A673 (cell line): ENCODE measurements around the gene KDM6B.

ENCODE experiments used
- CTCF ChIP-seq: fragments of 300-800, 200-600 bp; sonication (generic); conservative IDR thresholded peaks from 2 replicates; pipeline ENCODE4 v1.5.1; 2017; ENCODE audit warnings: low read depth, mild to moderate bottlenecking, antibody characterized with exemption, low read length, moderate library complexity, mixed read lengths
- EZH2 ChIP-seq: fragments of 200-600 bp; sonication (generic); IDR thresholded peaks from 2 replicates; pipeline ENCODE4 v1.6.1; 2017; ENCODE audit warnings: borderline replicate concordance, low read depth, mild to moderate bottlenecking, mixed read lengths, antibody characterized with exemption, low read length; ENCODE audit not compliant: poor library complexity, severe bottlenecking

GRCh38 chr17:7862692-7863437, 28.8 kb downstream of the KDM6B start:
- TF ChIP-seq CTCF (peak; percentile 74), EZH2 (no peak)
